ENCODE data around the gene CNTNAP5.

Gene CNTNAP5

GRCh38 chr2:124025171-124025580 lies at the start of gene CNTNAP5:
Gene CNTNAP5, plus strand, starts transcription at chr2:124025287. Its CDS starts 364 bp downstream, at chr2:124025651.
- peak; percentile 16 for DNase-seq

- no peak for DNase-seq
These were observed 48.9 kb upstream of the CNTNAP5 start for GRCh38 chr2:123976054-123976648.

- peak; percentile 6 for DNase-seq
These were observed 31.3 kb upstream of the CNTNAP5 start for GRCh38 chr2:123993728-123994323.

GRCh38 chr2:123999681-124000080 lies 25.4 kb upstream of the CNTNAP5 start:
- DNase-seq, result no peak

- no peak for DNase-seq
These were observed 23.2 kb upstream of the CNTNAP5 start for GRCh38 chr2:124001696-124002430.

- no peak for DNase-seq
These were observed 6.2 kb upstream of the CNTNAP5 start for GRCh38 chr2:124018890-124019289.

GRCh38 chr2:124024561-124025170 lies 421 bp upstream of the CNTNAP5 start:
- DNase-seq, result no peak

GRCh38 chr2:124025891-124026434 lies 876 bp downstream of the CNTNAP5 start:
- DNase-seq, result no peak

- DNase-seq, result no peak
These were observed 1.4 kb downstream of the CNTNAP5 start for GRCh38 chr2:124026503-124026902.

GRCh38 chr2:124027182-124027581 lies 2.1 kb downstream of the CNTNAP5 start:
- DNase-seq, result peak; percentile 39

GRCh38 chr2:124032799-124033198 lies 7.7 kb downstream of the CNTNAP5 start:
- no peak for DNase-seq

GRCh38 chr2:124034265-124034664 lies 9.2 kb downstream of the CNTNAP5 start:
- DNase-seq, result no peak

GRCh38 chr2:124035001-124035400 lies 9.9 kb downstream of the CNTNAP5 start:
- no peak for DNase-seq

- no peak for DNase-seq
These were observed 13.9 kb downstream of the CNTNAP5 start for GRCh38 chr2:124039032-124039431.

- DNase-seq, result no peak
These were observed 14.7 kb downstream of the CNTNAP5 start for GRCh38 chr2:124039762-124040291.

- no peak for DNase-seq
These were observed 20.8 kb downstream of the CNTNAP5 start for GRCh38 chr2:124045894-124046293.

GRCh38 chr2:124046332-124046731 lies 21.2 kb downstream of the CNTNAP5 start:
- no peak for DNase-seq

GRCh38 chr2:124048102-124048501 lies 23.0 kb downstream of the CNTNAP5 start:
- no peak for DNase-seq

GRCh38 chr2:124048664-124049063 lies 23.6 kb downstream of the CNTNAP5 start:
- no peak for DNase-seq

GRCh38 chr2:124049136-124049535 lies 24.0 kb downstream of the CNTNAP5 start:
- no peak for DNase-seq

- no peak for DNase-seq
These were observed 25.9 kb downstream of the CNTNAP5 start for GRCh38 chr2:124050833-124051497.

GRCh38 chr2:124053796-124054195 lies 28.7 kb downstream of the CNTNAP5 start:
- no peak for DNase-seq

- no peak for DNase-seq
These were observed 38.5 kb downstream of the CNTNAP5 start for GRCh38 chr2:124063596-124063995.
